T-helper 1 cell (primary cell): ENCODE results near the gene NRGN.

Source experiments
- DNase-seq, 5 donors: peaks; one replicate each; pipeline ENCODE4 v3.0.0-alpha.2; 2012 to 2020

Gene NRGN

DNA sequence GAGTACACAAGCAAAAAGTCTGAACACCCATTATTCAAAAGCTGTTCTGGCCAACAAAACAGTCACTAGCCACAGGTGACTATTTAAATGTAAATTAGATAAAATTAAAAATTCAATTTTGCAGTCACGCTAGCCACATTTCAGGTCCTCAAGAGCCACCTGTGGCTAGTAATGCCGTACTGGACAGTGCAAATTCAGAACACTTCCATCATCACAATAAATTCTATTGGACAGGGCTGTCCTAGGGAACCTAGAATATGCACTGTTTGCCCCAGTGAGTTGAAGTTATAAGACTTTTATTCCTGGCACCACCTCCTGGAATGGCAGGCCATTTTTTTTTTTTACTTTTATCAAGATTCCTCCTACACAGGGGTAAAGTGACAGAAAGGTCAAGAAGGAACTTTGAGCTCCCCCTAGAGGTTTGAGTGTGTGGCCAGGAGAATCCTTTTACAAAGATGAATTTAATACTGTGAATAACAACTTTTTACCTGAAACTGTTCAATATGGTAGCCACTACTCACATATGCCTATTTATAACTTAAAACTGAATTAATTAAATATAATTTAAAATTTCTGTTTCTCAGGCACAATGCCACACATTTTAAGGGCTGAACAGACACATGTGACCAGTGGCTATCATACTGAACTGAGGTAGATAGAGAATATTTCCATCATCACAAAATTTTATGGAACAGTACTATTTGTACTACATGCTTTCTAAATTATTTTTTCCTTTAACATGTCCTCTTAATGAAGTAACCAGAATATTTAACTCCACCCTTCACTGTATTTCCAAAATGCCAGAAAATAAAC lies 53.9 kb downstream of the NRGN start:
- peak in 1 of 5 donors; percentile 38 for DNase-seq

- DNase-seq: no peak
These were observed 56.6 kb downstream of the NRGN start for GRCh38 chr11:124796312-124796711.
